Fibroblast of lung (primary cell): ENCODE results near the gene MTMR3.

Experiments used
- CTCF ChIP-seq, 2 donors: IDR thresholded peaks in 1 of 2; conservative IDR thresholded peaks in 1 of 2; 1 replicate in 1 of 2; 2 replicates in 1 of 2; pipeline ENCODE4 v1.5.1; 2011 to 2012; ENCODE audit warnings: low read length in 2 of 2, control low read depth in 1 of 2, inconsistent platforms in 1 of 2, low read depth in 1 of 2, mild to moderate bottlenecking in 1 of 2
- EZH2 ChIP-seq: IDR thresholded peaks from 2 replicates; pipeline ENCODE4 v1.5.1; 2012; ENCODE audit warnings: low read length, control low read depth, mild to moderate bottlenecking; ENCODE audit errors: missing control alignments

DNA sequence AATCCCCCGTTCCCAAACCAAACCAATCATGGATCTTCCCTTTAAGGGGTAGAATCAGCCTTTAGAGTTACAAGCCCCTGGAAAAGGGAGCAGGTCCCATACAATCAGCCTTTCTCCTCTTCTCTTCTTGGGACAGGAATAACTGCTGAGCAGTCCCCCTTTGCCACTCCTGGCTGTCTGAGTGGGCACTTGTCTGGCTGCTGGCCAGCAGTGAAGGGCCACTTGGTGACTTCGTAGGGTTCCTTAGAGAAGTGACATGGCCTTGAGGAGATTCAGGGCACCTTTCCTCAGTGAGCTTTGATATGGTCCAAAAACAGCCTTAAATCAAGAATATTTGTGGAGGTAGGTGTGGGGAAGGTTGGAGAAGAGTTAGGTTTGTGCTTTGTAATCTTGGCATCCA lies 143.8 kb downstream of the MTMR3 start:
- TF ChIP-seq CTCF (conservative IDR thresholded peaks at IDR 0.05 in 1 of 2, IDR thresholded peaks at IDR 0.05 in 1 of 2; ENCODE audit: low read depth in 1 of 2, low read length in 2 of 2) (no peak), EZH2 (no peak)
